ENCODE measurements around the gene GPRC5B.

The GPRC5B gene

DNA sequence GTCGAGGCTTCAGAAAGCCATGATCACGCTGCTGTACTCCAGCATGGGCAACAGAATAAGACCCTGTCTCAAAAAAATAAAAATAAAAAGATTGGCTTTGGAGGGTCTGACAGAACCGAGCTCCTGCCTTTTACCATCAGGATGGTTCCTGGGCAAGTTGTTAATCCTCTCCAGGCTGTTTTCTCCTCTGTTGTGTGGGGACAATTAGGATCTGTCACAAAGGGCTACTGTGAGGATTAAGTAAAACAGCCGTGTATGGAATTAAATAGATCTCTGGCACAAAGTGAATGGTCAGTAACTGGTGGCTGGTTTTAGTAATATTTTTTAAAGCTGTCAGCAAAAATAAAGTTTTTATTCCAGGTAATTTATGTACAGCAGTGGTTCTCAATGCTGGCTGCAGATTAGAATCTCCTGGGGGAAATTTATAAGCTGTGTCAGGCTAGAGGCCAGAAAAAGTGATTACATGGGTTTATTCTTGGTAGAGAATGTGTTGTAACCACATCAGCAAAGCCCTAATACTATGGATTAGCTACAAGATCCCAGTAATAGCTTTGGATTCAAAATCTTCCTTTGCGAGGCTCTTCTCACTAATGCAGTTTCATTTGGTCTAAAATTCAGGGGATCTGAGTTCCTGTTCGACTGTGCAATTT, 47.2 kb downstream of the GPRC5B start:
- DNase-seq (no peak), ATAC-seq (replicated peaks) (no peak)
- Mint-ChIP-seq H3K9me3 (no peaks in the 10 kb centered on the region), H3K4me3 (no peak overlapping the region), H3K4me1 (no peaks in the 10 kb centered on the region), H3K36me3 (no peaks in the 10 kb centered on the region), H3K27me3 (no peaks in the 10 kb centered on the region), H3K27ac (no peak overlapping the region)

DNA sequence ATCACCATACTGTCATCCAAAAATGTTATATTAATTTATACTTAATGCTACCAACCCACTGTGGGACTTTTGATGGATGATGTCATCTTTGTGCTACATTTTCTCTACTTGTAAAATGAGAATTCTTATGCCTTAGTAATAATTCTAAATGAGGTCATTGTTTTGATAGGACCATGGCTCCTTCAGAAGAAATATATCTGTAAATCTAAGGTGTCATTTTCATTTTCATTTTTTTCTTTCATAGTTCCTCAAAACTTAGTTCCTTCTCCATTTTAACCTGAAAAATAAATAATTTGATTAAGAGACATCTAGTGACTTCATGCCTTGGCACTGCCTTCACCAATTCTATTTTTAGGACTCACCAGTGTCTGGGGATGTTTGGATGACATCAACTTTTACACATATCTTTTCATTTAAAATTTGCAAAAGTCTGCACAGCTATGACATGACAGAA, 48.7 kb downstream of the GPRC5B start:
- H3K27me3 Mint-ChIP-seq, result no peaks in the 10 kb centered on the region
- DNase-seq (no peak), ATAC-seq (replicated peaks) (no peak)
- no peaks in the 10 kb centered on the region for H3K36me3 Mint-ChIP-seq
- H3K9me3 Mint-ChIP-seq, result no peaks in the 10 kb centered on the region
- no peak overlapping the region for H3K27ac Mint-ChIP-seq
- H3K4me1 Mint-ChIP-seq, result no peaks in the 10 kb centered on the region
- no peak overlapping the region for H3K4me3 Mint-ChIP-seq

DNA sequence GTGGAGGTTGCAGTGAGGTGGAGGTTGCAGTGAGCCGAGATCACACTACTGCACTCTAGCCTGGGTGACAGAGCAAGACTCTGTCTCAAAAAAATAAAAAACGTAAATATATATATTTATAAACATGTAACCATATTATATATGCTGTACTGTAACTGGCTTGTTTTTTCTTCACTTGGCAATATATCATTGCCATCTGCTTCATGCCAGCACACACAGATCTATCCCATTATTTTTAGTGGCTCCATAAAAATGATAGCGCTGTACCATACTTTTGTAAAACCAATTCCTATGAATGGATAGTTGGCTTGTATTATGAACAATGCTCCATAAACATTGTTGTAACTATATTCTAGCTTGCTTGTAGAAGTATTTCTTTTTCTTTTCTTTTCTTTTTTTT, 49.5 kb downstream of the GPRC5B start:
- no peaks in the 10 kb centered on the region for H3K27me3 Mint-ChIP-seq
- H3K36me3 Mint-ChIP-seq, result no peaks in the 10 kb centered on the region
- peaks cover 0 to 2% of the 10 kb centered on the region in 2 donors for H3K4me1 Mint-ChIP-seq
- no peak overlapping the region for H3K4me3 Mint-ChIP-seq
- no peak for ATAC-seq (replicated peaks)
- no peaks in the 10 kb centered on the region for H3K9me3 Mint-ChIP-seq
- DNase-seq, result no peak
- no peak overlapping the region for H3K27ac Mint-ChIP-seq

GRCh38 chr16:19833581-19833980, 51.1 kb downstream of the GPRC5B start:
- H3K27ac Mint-ChIP-seq, result no peak overlapping the region
- no peaks in the 10 kb centered on the region for H3K36me3 Mint-ChIP-seq
- H3K4me3 Mint-ChIP-seq, result no peak overlapping the region
- DNase-seq (no peak), ATAC-seq (replicated peaks) (no peak)
- no peaks in the 10 kb centered on the region for H3K27me3 Mint-ChIP-seq
- H3K9me3 Mint-ChIP-seq, result no peaks in the 10 kb centered on the region
- H3K4me1 Mint-ChIP-seq, result peaks cover 0 to 2% of the 10 kb centered on the region in 2 donors

GRCh38 chr16:19833176-19833575, 51.5 kb downstream of the GPRC5B start:
- no peaks in the 10 kb centered on the region for H3K27me3 Mint-ChIP-seq
- H3K27ac Mint-ChIP-seq, result no peak overlapping the region
- no peak for ATAC-seq (replicated peaks)
- no peak for DNase-seq
- no peak overlapping the region for H3K4me3 Mint-ChIP-seq
- H3K4me1 Mint-ChIP-seq, result peaks cover 0 to 2% of the 10 kb centered on the region in 2 donors
- H3K36me3 Mint-ChIP-seq, result no peaks in the 10 kb centered on the region
- H3K9me3 Mint-ChIP-seq, result no peaks in the 10 kb centered on the region

DNA sequence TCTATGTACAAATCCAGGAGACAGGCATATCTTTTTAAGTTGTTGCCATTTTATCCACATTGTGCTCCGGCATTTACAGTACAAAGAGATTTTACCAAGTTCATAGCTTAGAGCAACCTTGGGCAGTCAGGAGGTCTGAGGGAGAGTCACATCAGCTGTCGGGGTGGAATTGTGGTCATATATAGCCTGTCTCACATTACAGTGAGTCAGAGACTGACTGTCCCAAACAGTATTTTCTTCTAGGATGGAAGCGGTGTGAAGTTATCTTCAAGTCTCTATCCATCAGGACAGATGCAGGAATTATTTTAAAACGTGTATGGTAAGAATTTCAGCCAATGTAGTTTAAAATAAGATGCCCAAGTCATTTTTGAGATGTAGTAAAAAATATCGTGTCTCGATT, 53.0 kb downstream of the GPRC5B start:
- DNase-seq (no peak), ATAC-seq (replicated peaks) (no peak)
- Mint-ChIP-seq H3K27ac (no peak overlapping the region), H3K27me3 (no peaks in the 10 kb centered on the region), H3K4me1 (peaks cover 0 to 2% of the 10 kb centered on the region in 2 donors), H3K9me3 (no peaks in the 10 kb centered on the region), H3K4me3 (no peak overlapping the region), H3K36me3 (no peaks in the 10 kb centered on the region)

GRCh38 chr16:19830902-19831560, 53.6 kb downstream of the GPRC5B start:
- H3K27ac Mint-ChIP-seq, result no peak overlapping the region
- ATAC-seq (replicated peaks) (no peak), DNase-seq (no peak)
- H3K36me3 Mint-ChIP-seq, result no peaks in the 10 kb centered on the region
- no peaks in the 10 kb centered on the region for H3K27me3 Mint-ChIP-seq
- peaks cover 0 to 2% of the 10 kb centered on the region in 2 donors for H3K4me1 Mint-ChIP-seq
- no peaks in the 10 kb centered on the region for H3K9me3 Mint-ChIP-seq
- no peak overlapping the region for H3K4me3 Mint-ChIP-seq

- H3K4me1 Mint-ChIP-seq, result peaks cover 0 to 2% of the 10 kb centered on the region in 2 donors
- H3K4me3 Mint-ChIP-seq, result no peak overlapping the region
- no peaks in the 10 kb centered on the region for H3K9me3 Mint-ChIP-seq
- no peaks in the 10 kb centered on the region for H3K36me3 Mint-ChIP-seq
- DNase-seq (no peak), ATAC-seq (replicated peaks) (no peak)
- no peaks in the 10 kb centered on the region for H3K27me3 Mint-ChIP-seq
- H3K27ac Mint-ChIP-seq, result no peak overlapping the region
Measured at GRCh38 chr16:19829844-19830692, 54.6 kb downstream of the GPRC5B start.

- H3K9me3 Mint-ChIP-seq, result no peaks in the 10 kb centered on the region
- no peak for ATAC-seq (replicated peaks)
- no peak overlapping the region for H3K27ac Mint-ChIP-seq
- H3K4me1 Mint-ChIP-seq, result no peaks in the 10 kb centered on the region
- no peaks in the 10 kb centered on the region for H3K36me3 Mint-ChIP-seq
- H3K4me3 Mint-ChIP-seq, result no peak overlapping the region
- H3K27me3 Mint-ChIP-seq, result no peaks in the 10 kb centered on the region
- DNase-seq, result no peak
Measured at GRCh38 chr16:19824216-19824615, 60.4 kb downstream of the GPRC5B start.

- no peaks in the 10 kb centered on the region for H3K4me1 Mint-ChIP-seq
- no peaks in the 10 kb centered on the region for H3K27me3 Mint-ChIP-seq
- ATAC-seq (replicated peaks) (no peak), DNase-seq (no peak)
- no peak overlapping the region for H3K27ac Mint-ChIP-seq
- H3K36me3 Mint-ChIP-seq, result no peaks in the 10 kb centered on the region
- H3K4me3 Mint-ChIP-seq, result no peak overlapping the region
- H3K9me3 Mint-ChIP-seq, result no peaks in the 10 kb centered on the region
Measured at GRCh38 chr16:19823322-19823721, 61.3 kb downstream of the GPRC5B start.

DNA sequence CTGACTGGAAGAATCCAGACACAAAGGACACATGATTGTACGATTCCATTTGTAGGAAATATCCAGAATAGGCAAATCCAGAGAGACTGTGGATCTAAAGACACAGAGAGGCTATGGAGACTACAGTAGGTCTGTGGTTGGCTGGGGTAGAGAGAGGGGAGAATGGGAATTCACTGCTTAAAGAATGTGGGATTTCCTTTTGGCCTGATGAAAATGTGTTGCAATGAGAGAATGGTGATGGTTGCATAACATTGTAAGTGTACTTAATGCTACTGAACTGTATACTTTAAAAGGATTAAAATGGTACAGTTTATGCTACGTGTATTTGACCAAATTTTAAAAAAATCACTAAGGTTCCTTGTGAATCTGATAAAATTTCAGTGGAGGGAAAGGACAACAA, 62.1 kb downstream of the GPRC5B start:
- Mint-ChIP-seq H3K27me3 (peaks cover 0 to under 1% of the 10 kb centered on the region in 2 donors), H3K4me3 (no peak overlapping the region), H3K27ac (no peak overlapping the region), H3K9me3 (no peaks in the 10 kb centered on the region), H3K4me1 (no peaks in the 10 kb centered on the region), H3K36me3 (no peaks in the 10 kb centered on the region)
- ATAC-seq (replicated peaks) (no peak), DNase-seq (no peak)

- ATAC-seq (replicated peaks), result no peak
- Mint-ChIP-seq H3K4me3 (no peak overlapping the region), H3K27ac (no peak overlapping the region), H3K4me1 (no peaks in the 10 kb centered on the region), H3K27me3 (peaks cover 0 to 5% of the 10 kb centered on the region in 2 donors), H3K9me3 (peaks cover 4 to 5% of the 10 kb centered on the region in 2 donors), H3K36me3 (peaks cover 0 to 4% of the 10 kb centered on the region in 2 donors)
- DNase-seq, result no peak
Measured at GRCh38 chr16:19817875-19818274, 66.8 kb downstream of the GPRC5B start.

DNA sequence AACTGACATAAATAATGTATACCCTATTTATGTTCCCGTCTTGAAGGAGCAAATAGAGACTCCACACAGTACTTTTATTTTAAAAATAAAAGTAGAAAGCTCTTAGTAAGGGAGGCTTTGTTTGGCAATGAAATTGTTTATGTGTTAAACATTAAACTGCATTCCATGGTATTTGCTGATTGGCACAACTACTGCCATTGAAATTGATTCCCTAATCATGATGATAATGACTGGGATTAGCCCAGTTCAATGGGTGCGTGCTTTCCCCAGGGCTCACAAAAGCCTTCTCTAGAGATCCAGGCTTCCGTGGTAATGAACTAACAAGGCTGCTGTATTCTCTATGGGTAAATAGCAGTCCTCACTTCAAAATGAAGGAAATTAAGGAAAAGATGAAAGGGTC, 67.5 kb downstream of the GPRC5B start:
- Mint-ChIP-seq H3K9me3 (peaks cover 6% of the 10 kb centered on the region in 2 donors), H3K4me3 (no peak overlapping the region)
- DNase-seq, result no peak

DNA sequence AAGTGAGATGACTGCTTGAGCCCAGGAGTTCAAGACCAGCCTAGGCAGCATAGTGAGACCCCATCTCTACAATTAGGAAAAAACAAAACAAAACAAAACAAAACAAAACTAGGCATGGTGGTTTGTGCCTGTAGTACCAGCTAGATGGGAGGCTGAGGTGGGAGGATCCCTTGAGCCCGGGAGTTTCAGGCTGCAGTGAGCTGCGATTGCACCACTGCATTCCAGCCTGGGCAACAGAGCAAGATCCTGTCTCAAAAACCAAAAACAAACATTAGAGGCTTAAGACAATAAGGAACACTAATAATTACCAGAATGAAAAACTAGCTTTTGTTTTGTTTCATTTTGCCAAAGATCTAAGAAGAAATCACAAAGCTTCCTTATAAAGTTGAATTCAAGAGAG, 69.2 kb downstream of the GPRC5B start:
- no peak for ATAC-seq (replicated peaks)
- H3K4me3 Mint-ChIP-seq, result no peak overlapping the region
- peaks cover 0 to 4% of the 10 kb centered on the region in 2 donors for H3K36me3 Mint-ChIP-seq
- no peak overlapping the region for H3K27ac Mint-ChIP-seq
- peaks cover 6% of the 10 kb centered on the region in 2 donors for H3K9me3 Mint-ChIP-seq
- H3K4me1 Mint-ChIP-seq, result no peaks in the 10 kb centered on the region
- H3K27me3 Mint-ChIP-seq, result peaks cover 0 to 5% of the 10 kb centered on the region in 2 donors
- no peak for DNase-seq

More for the DNA sequence above, 67.5 kb downstream of the GPRC5B start:
- no peak for ATAC-seq (replicated peaks)
- H3K4me1 Mint-ChIP-seq, result no peaks in the 10 kb centered on the region
- H3K27ac Mint-ChIP-seq, result no peak overlapping the region
- H3K36me3 Mint-ChIP-seq, result peaks cover 0 to 4% of the 10 kb centered on the region in 2 donors
- H3K27me3 Mint-ChIP-seq, result peaks cover 0 to 5% of the 10 kb centered on the region in 2 donors
